Colon (tissue), 2 donors: Measurements from ENCODE around the gene OR52A1.
"Not testable (repeated sequence)": the region's sequence is repeated elsewhere in the genome, so short reads cannot be mapped to it uniquely, and the experiment has no call there.

ENCODE experiments used
- FAIRE-seq: peaks from 2 replicates; lab custom pipeline; 2012; peaks lifted over from hg19 to GRCh38; lab: Jason Lieb, UNC
- donor health status: control.
- donor health status: control.

Gene OR52A1

DNA sequence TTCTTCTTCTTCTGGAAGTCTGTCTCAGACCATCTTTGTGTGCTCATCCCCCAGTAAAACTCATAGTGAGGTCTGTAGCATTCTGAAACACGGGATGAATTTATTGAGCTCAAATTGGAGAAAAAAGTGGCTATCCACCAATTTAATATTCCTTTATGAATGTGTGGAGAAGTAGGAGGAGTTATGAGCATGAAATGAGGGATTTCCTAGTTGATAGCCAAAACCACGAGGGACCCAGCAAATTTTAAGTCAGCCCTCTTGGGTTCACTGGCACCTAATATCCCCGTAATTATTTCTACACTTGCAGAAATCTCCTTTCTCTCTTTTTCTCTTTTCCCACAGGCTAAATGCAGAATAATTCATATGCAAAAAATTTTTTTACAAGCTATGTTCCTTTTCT is at the start of gene OR52A1:
OR52A1 (minus strand) TSS at position 101 of the 400 bp plus-strand sequence. CDS start 2,388 bp downstream, outside the sequence.
- no peak for FAIRE-seq

DNA sequence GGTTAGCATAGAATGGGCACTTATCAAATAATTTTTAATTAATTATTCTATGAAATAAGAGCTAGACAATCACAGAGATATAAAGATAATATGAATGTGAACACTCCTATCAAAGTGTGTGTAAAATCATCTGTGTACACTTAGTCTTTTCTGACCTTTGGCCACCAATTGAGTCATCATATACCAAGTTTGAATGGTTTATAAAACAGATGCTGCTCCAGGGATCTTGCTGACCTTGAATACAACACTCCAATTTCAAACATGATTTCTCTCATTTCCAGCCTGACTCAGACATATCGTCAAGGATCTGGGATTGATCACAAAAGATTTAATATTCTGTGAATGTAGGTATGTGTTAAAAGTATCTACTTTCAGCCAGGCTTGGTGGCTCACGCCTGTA is 48.8 kb upstream of the OR52A1 start:
- no peak for FAIRE-seq

DNA sequence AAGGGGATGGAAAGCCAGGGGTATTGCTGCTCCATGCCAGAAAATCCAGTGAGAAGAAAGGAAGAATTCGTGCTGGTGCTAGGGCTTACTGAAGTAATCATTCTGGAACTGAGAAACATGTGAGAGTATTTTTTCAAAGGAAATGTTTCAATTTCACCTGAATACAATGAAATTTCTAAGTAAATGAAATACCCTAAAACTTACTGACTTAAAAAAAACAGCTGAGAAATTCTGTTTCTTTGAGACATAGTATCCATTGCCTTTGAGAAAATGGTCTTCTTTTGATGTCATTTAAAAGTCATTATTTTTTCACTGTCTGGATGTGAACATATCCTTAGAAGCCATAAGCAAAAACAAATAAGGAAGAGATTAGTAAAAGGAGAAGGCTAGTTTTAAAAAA is 46.0 kb upstream of the OR52A1 start, which contains the start of gene OR51V1:
OR51V1 (minus strand) TSS at position 101 of the 400 bp plus-strand sequence; CDS start at position 101, 0 bp downstream.
- FAIRE-seq, result no peak

DNA sequence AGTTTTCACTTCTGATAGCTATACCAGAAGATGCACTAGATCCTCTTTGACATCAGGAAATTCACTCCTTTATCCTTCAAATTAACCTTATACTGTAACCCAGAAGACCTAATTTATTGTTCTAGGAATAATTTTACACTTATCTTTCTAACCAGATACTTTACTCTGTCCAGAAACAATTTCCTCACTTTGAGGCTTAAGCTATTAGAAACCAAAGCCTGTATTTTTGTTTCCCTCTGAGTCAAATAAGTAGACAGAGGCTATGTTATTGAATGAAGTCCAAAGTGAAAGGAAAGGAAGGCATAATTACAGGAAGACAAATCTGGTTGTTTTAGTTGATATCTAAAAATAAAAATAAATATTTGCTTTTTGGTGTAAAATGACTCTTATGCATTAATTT is 43.7 kb upstream of the OR52A1 start:
- no peak for FAIRE-seq

DNA sequence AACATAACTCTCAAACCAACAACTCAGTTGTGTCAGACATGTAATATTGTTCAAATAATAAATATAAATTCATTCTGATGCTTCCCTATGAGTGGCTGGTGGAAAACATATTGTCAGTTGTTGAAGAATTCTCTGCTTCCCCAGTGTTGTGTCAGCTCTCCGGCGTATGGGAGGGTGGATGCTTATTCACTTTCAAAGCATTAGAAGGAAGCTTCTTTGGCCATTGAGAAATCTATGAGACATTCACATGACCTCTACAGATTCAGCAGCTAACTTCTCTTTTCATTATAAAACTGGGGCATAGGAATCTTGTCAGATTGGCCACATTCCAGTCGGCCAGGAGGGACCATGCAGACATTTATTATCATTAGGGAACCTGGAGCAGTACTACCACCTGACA is 43.0 kb upstream of the OR52A1 start:
- FAIRE-seq, result no peak

DNA sequence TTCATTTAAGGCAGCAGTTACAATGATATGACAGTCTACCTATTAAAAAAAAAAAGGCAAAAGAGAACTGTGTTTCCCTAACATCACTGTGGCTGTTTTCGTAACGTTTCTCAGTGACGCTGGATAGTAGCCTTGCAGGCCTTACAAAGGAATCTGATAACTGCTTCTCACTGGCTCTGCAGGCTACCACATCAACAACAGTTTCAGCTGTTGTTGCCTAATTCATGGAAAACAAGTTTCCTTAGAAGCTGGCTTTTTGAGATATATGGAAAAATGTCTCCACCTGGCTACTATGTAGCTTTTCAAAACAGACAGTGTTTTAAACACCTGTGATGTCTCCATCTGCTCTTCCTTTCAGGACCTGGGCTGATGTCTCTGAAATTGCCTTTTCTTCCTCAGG is 42.2 kb upstream of the OR52A1 start:
- no peak for FAIRE-seq

DNA sequence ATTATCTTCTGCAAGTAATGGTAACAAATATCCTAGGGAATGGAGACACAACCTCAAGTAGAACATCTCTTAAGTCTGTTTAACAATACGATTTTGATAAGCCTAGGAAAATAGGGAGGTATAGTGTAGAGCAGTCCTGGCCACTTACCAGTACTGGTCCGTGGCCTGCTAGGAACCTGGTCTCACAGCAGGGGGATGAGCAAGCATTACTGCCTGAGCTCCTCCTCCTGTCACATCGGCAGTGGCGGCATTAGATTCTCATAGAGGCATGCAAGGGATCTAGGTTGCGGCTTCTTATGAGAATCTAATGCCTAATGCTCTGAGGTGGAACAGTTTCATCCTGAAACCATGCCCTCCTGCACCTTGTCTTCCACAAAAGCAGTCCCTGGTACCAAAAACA is 41.5 kb upstream of the OR52A1 start:
- no peak for FAIRE-seq

DNA sequence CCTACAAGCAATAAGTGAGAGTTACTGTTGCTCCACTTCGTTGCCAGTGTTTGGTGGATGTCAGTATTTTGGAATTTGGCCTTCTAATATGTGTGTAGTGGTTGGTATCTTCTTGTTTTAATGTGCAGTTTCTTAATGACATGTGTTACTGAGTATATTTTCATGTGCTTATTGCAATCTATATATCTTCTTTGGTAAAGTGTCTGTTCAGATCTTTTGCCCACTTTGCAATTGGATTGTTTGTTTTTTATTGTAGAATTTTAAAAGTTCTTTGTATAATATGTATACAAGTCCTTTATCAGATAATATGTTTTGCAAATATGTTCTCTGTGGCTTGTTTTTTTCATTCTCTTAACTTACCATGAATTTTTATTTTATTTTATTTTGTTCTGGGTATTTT is 38.2 kb upstream of the OR52A1 start:
- FAIRE-seq, result no peak

DNA sequence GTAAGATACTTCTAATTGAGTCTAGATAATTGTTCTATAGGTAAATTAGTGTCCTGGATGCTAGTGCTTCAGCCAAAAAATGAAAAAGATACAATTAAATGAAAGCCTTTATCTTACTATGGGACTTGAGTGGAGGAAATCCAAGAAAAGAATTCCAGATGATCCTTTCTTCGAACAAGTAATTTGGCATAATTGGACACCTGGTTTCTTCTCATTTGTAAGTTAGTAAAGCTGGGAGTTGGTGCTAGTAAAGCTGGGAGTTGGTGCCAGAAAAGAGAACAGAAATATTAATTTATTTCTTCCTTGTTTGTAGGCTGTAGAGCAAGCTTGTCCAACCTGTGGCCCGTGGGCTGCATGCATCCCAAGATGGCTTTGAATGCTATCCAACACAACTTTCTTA is 33.6 kb upstream of the OR52A1 start:
- FAIRE-seq, result no peak

DNA sequence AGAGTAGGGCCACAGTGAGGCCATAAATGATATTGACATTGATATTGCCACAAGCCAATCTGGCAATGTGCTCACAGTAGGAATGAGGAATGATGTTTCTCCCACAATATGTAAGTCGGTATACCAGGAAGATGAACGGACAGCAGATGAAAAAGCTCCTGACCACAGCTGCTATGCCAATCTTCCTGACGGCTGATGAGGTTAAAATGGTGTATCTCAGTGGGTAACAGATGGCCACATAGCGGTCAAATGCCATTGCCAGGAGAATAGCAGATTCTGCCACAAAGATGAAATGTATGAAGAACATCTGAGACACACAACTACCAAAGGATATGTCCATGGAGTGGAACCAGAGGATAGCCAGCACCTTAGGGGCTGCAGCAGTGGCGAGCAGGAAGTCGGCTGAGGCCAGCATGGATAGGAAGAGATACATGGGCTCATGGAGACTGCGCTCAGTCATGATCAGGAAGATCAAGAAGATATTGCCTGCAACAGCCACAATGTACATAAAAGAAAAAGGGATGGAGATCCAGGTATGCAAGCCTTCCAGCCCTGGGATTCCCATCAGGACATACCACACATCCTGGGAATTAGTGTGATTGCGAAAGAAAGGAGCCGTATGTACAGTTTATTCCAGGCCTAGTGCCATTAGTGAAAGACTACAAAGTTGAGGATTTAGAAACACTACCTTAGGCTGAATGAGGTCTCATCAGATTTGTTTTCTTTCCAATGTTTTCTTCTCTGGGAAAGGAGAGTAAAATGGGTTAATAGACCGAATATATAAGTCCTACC is 23.7 kb upstream of the OR52A1 start:
- FAIRE-seq, result no peak

DNA sequence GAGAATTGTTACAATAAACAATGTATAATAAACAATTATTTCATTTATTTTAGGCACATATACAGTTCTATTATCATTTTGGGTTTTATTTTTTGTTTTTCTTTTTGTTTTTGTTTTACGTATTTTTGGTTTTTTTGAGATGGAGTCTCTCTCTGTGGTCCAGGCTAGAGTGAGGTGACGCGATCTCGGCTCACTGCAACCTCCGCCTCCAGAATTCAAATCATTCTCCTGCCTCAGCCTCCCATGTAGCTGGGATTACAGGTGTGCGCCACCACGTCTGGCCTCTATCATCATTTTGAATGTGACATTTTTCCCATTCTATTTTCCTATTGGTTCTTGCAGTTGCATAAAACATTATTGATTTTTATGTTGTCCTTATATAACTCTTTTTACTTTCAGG is 20.4 kb upstream of the OR52A1 start:
- no peak for FAIRE-seq

DNA sequence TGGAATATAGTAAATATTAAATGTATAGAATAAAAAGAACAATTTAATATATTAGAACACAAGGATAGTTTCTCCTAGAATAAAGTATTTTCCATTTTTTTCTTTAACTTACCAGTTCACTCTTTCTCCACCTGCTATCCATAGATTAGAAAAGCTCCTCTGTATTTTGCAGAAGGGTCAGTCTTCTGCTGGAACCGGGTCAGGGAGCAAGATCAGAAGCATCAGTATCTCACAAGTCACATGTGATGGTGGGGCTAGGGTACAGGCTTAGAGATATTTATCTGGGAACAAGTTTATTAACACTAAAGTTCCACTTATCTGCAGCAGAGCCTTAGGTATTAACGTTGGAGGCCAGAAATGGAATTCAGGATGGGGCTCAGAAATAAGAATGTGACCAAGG is 17.3 kb upstream of the OR52A1 start:
- FAIRE-seq, result no peak

DNA sequence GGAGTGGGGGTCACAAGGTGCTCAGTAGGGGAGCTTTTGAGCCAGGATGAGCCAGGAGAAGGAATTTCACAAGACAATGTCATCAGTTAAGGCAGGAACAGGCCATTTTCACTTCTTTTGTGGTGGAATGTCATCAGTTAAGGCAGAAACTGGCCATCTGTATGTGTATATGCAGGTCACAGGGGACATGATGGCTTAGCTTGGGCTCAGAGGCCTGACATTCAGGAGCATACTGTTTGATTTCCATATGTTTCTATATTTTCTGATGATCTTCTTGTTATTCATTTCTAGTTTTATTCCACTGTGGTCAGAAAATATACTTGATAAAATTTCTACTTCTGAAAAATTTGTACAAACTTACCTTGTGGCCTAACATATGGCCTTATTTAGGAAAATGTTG is 11.3 kb upstream of the OR52A1 start:
- not testable (repeated sequence) for FAIRE-seq

DNA sequence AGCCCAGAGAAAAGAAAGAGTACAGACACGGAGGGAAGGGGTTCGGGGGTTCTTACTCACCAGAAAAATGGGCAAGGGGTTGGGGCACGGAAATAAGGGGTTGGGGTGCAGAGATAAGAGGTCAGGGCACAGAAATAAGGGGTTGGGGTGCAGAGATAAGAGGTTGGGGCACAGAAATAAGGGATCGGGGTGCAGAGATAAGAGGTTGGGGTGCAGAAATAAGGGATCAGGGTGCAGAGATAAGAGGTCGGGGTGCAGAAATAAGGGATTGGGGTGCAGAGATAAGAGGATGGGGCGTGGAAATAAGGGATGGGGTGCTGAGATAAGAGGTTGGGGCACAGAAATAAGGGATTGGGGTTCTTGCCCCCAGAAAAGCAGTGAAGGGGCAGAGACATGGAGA is 10.2 kb upstream of the OR52A1 start:
- not testable (repeated sequence) for FAIRE-seq

DNA sequence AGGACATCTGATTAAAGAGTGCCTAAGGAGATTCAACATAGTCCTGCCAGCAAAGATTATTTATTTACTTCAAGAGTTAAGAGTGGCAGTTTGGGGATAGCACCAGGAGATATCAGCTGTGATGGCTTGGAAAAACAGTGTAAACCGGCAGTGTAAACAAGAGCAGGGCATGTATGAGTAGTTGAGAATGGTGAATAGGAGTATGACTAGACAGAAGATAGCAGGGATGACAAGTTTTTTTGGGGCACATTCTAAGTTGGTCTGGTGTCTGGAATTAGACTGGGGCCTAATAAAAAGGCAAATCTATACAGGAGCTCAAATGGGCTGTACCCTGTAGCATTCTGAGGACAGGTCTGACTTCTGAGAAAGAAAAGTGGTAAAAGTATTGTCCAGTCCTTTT is 6.5 kb upstream of the OR52A1 start:
- FAIRE-seq, result not testable (repeated sequence)

DNA sequence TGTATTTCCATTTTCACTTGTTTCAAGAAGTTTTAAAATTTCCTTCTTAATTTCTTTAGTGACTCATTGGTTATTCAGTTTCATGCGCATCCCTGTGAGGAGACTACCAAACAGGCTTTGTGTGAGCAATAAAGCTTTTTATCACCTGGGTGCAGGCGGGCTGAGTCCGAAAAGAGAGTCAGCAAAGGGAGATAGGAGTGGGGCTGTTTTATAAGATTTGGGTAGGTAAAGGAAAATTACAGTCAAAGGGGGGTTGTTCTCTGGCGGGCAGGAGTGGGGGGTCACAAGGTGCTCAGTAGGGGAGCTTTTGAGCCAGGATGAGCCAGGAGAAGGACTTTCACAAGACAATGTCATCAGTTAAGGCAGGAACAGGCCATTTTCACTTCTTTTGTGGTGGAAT is 5.7 kb upstream of the OR52A1 start:
- FAIRE-seq, result not testable (repeated sequence)

DNA sequence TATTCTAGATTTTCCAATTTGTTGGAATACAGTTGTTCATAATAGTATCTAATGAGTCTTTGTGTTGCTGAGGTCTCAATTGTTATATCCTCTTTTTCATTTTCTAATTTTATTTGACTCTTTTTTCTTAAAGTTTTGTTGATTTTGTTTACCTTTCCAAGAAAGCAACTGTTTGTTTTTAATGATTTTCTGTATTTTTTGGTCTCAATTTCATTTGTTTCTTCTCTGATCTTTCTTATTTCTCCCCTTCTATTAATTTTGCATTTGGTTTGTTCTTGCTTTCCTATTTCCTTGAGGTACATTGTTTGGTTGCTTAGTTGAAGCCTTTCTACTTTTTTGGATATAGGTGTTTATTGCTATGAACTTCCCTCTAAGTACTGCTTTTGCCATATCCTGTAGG is 5.2 kb upstream of the OR52A1 start:
- no peak for FAIRE-seq

DNA sequence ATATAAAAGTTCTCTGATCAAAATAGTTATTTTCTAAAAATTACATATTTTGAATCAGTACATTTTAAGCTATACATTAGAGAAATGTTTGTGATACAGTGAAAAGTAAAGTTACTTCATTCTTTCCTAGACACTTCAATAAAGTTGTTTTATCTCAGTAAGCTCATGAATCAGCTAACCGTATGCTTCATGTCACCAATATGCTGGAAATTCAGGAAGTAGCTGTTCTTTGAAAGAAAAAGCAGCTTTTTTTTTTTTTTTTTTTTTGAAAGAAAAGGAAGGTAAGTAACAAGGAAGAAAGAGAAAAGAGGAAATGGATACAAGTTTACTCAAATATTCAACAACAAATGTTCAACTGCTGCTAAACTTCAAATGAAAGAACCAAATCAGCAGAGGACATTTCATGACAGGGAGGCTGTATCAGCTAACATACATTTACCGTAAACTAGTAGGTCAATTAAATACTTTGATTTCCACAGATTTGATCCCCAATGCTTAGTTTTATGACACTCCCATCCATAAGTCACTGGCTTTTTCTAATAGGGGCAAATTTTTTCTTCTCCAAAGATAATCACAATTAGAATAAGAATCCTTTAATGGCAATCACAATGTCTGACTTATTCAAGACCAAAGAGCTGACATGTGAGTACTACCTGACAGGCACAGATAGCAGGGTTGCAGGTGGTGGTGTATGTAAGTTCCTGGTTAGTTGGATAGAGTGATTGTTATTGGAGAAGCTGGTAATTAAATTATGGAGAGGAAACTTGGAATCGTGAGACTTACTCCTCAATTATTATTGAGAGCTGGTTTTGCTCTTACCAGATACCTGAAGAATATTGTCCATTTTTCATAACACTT is 754 bp downstream of the OR52A1 start:
- FAIRE-seq, result no peak

DNA sequence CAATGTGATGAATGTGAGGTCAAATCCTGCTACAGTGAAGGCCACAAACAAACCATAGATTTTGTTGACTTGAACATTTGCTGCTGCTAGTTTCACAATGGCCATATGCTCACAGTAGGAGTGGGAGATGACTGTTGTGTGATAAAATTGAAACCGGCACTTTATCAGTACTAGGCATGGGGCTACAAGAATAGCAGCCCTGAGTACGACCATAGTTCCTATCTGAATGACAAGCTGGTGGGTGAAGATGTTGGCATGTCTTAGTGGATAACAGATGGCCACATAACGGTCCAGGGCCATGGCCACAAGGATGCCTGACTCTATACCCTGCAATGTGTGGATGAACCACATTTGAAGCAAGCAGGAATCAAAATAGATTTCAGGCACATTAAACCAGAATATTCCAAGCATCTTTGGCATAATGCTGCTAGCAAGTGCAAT is 2.8 kb downstream of the OR52A1 start:
- no peak for FAIRE-seq

DNA sequence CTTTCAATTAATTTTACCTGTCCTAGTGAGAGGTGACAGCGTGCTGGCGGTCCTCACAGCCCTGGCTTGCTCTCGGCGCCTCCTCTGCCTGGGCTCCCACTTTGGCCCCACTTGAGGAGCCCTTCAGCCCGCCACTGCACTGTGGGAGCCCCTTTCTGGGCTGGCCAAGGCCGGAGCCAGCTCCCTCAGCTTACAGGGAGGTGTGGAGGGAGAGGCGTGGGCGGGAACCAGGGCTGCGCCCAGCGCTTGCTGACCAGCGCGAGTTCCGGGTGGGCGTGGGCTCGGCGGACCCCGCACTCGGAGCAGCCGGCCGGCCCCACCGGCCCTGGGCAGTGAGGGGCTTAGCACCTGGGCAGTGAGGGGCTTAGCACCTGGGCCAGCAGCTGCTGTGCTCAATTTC is 10.4 kb downstream of the OR52A1 start:
- not testable (repeated sequence) for FAIRE-seq

DNA sequence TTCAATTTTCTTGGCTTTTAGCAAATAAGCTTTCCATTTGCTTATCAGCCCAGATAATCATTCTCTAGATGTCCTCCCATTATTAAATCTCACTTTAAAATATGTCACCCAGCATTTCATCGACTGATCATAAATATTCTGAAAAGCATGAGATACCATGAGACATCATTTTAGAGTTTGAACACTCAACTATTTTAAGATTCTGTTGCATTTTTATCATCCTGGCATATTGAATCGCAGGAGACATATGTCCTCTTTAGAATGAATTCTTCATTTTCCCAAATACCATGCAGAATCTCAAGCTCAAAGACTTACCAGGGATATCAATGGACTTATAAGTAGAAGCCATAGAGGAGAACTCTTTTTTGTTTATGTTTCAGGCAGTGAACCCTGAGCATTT is 16.6 kb downstream of the OR52A1 start, which contains the start of gene OR52A5:
OR52A5 (minus strand) TSS at position 361 of the 400 bp plus-strand sequence. CDS start 5,714 bp downstream, outside the sequence.
- no peak for FAIRE-seq

DNA sequence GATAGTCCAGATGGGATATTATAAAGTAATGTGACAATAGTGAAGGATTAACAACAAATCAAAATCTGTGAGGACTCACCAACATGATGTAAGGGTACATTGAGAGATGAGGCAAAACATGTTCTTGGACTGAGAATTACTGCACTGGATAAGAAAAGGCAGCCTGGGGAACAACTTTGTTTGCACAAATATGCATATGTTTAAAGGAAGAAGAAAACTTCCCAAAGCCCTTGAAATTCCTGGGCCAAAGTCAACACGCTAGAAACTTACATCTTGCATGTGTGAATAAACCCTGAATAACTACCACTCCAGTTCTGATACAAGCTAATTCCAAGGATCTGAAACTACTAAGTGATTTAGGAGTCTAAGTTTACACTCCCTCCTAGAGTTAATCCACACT is 17.5 kb downstream of the OR52A1 start:
- no peak for FAIRE-seq

DNA sequence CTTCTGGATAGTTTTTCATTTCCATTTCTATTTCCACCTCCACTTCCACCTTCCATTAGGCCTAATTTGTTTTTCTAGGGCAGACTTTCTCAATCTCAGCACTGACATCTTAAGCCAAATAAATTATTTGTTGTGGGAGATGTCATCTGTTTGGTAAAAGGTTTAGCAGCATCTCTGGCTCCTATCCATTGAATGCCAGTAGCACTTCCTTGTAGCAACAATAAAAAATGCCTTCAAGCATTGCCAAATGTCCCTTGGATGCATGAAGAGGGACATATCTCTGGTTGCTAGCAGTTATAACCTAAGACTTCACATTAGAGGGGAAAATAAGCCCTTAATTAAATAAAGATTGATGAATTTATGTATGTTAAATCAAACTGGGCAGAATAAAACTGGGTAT is 18.3 kb downstream of the OR52A1 start:
- no peak for FAIRE-seq
